SK-N-SH (cell line): ENCODE data around the gene MARK3. TPM values are rescaled to one million over a fixed set of nuclear protein-coding genes. Genes with fewer than 3 reads are reported as not detected.

Experiments
- polyA plus RNA-seq, 3 experiments: library from polyadenylated mRNA; depleted of rRNA; stranded (reverse); fragments of >200 nt; gene quantifications; 2 replicates each; pipeline ENCODE4 v1.2.3, GENCODE V29; 2012
- small RNA-seq, 7 experiments: library from RNA; depleted of rRNA; stranded (forward); fragments of <200 nt; gene quantifications; one replicate each; pipeline ENCODE3, GENCODE V24; 2012

MARK3 gene
- polyA plus RNA-seq, 1 of the 3 experiments (the other 2 are of a cell fraction), result 73.4 TPM

Small RNA genes lying within 50 kb of the gene (small RNA-seq; reads per million reads assigned to genes)
- gene RNU7-160P (0 reads per million in 7 experiments), gene SNORA28 (31.1 to 1,302 (median 89.2) reads per million in 7 experiments)

Other genes starting within 250 kb of the MARK3 start
- 120 and 127 TPM in 2 replicates for gene EIF5, start 51.2 kb upstream of the MARK3 start, polyA plus RNA-seq (2012; rRNA removed)
- 47.6 and 53.0 TPM in 2 replicates for gene CKB, start 137.4 kb downstream of the MARK3 start, polyA plus RNA-seq (2012; rRNA removed)
- gene TRMT61A, start 143.8 kb downstream of the MARK3 start, polyA plus RNA-seq (2012; rRNA removed), result 15.8 and 18.1 TPM in 2 replicates
- 5.2 and 5.9 TPM in 2 replicates for gene BAG5, start 177.2 kb downstream of the MARK3 start, polyA plus RNA-seq (2012; rRNA removed)
- 25.2 and 25.4 TPM in 2 replicates for gene COA8, start 177.5 kb downstream of the MARK3 start, polyA plus RNA-seq (2012; rRNA removed)
- 211 and 308 TPM in 2 replicates for gene KLC1, start 243.8 kb downstream of the MARK3 start, polyA plus RNA-seq (2012; rRNA removed)